ENCODE data around the gene LILRB2.
"Not testable (repeated sequence)": the region's sequence is repeated elsewhere in the genome, so short reads cannot be mapped to it uniquely, and the experiment has no call there.

LILRB2 gene

DNA sequence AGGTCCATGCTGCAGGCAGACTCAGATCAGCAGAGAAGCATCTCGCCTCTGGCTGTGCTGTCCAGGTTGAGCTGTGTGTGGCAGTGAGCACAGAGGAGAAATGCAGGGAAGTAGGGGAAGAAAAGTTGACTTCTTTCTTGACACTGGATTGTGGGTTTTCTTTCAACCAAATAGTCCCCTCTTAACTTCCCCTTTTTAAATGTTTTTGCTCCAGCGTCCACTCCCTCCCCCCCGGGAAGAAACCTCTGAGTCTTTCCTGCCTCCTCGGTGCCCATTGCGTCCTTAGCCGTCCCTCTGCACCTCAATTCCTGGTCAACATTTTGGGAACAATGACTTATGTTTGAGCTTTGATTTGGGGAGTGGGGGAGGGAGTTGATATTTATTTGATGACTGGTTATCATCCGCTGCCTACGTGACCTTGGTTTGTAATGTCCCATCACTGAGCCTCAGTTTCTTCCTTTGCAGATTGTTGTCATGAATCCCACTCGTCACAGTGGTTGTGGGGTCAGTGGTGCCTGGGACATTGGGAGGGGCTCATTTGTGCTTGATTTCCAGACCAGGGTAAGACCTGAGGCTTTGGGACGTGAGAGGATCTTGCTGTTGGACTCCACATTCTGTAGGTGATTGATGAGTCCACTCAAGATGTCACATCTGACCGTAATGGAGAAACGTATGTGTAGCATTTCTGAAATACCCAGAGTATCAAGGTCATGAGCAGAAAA lies at the start of gene LILRB2:
Gene LILRB2 (minus strand): TSS at position 104 of the 722 bp plus-strand sequence. CDS start 614 bp downstream, outside the sequence.
- DNase-seq = peak; percentile 71

DNA sequence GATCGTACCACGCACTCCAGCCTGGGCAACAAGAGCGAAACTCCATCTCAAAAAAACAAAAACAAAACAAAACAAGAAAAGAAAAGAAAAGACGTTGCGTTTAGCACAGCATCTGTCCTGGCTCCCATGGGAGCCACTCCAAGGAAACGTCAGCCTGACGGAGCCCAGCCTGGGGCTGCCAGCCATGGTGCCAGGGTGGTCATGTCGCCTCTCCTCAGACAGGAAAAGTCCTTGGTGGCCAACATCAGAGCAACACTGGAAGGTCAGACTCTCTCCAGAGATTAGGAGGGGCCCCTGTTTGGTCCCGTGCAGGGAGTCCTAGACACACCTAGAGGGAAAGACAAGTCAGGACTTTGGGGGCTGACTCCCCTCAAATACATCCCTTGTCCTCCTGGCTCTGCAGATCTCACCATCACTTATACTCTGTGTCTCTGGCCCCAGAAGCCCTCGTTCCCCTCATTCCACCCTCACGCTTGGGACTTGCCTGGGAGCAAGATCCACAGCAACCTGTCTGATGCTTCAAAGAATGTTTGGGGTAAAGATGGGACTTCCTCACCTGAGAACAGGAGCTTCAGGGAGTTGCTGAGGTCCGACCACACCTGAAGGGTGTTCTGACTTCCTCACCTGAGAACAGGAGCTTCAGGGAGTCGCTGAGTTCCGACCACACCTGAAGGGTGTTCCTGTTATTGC lies 48.7 kb upstream of the LILRB2 start:
- no peak for DNase-seq

DNA sequence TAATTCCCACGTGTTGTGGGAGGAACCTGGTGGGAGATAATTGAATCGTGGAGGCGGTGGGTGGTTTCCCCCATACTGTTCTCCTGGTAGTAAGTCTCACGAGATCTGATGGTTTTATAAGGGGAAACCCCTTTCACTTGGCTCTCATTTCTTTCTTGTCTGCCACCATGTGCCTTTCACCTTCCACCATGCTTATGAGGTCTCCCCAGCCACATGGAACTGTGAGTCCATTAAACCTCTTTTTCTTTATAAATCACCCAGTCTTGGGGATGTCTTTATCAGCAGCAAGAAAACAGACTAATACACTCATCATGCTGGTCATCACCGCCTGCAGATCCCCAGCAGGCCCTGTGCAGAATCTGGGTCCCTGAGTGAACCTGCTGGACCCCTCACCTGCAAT lies 47.9 kb upstream of the LILRB2 start:
- not testable (repeated sequence) for DNase-seq

DNA sequence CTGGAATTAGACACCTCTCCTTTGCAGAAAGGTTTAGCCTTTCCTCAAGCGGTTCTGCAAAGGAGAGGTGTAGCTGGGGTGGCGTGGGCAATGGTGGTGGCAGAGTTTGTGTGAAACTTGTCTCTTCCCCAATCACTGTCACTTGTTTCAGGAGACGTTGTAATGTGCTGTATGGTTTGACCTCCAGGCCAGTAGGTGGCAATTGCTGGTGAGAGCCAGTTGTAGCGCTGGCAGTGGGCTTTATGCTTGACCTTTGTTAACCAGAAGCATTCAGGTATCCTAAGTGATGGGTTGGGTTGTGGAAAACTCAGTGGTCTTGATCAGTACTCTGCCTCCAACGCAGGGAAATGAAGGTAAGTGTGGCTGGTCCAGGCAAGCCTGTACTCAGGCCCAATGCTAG lies 44.7 kb upstream of the LILRB2 start:
- DNase-seq = no peak

DNA sequence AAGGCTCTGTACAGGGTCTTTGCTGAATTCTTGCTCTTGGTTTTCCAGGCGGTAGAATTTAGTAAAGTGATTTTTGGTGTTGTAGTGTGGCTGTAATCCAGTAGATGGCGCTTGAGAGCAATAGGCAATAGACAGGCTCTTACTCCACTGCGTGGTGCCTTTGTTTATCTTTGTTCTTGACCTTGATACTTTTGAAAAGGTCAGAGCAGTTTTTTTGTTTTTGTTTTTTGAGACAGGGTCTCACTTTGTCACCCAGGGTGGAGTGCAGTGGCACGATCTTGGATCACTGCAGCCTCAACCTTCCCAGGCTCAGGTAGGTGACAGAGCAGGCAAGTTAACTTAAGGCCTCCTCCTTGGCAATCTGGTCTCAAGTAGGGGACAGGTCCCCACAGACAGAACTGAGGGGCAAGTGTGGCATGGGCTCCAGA lies 44.3 kb upstream of the LILRB2 start:
- DNase-seq = peak; percentile 79

DNA sequence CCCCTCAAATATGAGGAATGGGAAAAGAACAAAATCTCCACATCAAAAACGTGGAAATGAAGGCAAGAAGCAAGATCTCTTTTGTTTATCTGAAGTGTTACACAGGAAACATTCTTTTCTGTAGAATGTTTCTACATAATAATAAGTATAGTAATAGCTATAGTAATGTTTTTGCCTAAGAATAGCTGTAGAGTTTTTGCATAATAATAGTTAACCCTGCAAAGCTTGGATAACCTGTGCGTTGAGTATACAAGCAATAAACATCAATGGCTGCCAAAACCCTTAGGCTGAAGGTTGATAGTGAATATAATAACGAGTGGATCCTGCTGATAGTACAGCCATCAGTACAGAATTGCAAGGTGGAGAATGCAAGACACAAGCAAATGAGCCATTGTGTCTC lies 43.2 kb upstream of the LILRB2 start:
- DNase-seq = no peak

DNA sequence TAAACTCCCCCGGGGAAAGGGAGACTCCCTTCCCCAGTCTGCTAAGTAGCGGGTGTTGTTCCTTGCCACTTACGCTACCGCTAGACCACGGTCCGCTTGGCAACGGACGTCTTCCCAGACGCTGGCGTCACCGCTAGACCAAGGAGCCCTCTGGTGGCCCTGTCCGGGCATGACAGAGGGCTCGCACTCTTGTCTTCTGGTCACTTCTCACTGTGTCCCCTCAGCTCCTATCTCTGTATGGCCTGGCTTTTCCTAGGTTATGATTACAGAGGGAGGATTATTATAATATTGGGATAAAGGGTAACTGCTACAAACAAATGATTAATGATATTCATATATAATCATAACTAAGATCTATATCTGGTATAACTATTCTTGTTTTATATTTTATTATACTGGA lies 42.0 kb upstream of the LILRB2 start:
- DNase-seq = not testable (repeated sequence)

DNA sequence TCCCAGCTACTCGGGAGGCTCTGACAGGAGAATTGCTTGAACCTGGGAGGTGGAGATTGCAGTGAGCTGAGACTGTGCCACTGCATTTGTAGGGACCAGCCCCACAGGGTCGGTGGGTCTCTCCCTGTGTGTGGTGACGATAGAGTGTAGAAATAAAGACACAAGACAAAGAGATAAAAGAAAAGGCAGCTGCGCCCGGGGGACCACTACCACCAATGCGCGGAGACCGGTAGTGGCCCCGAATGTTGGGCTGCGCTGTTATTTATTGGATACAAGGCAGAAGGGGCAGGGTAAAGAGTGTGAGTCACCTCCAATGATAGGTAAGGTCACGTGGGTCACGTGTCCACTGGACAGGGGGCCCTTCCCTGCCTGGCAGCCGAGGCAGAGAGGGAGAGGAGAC lies 41.4 kb upstream of the LILRB2 start:
- DNase-seq = not testable (repeated sequence)

DNA sequence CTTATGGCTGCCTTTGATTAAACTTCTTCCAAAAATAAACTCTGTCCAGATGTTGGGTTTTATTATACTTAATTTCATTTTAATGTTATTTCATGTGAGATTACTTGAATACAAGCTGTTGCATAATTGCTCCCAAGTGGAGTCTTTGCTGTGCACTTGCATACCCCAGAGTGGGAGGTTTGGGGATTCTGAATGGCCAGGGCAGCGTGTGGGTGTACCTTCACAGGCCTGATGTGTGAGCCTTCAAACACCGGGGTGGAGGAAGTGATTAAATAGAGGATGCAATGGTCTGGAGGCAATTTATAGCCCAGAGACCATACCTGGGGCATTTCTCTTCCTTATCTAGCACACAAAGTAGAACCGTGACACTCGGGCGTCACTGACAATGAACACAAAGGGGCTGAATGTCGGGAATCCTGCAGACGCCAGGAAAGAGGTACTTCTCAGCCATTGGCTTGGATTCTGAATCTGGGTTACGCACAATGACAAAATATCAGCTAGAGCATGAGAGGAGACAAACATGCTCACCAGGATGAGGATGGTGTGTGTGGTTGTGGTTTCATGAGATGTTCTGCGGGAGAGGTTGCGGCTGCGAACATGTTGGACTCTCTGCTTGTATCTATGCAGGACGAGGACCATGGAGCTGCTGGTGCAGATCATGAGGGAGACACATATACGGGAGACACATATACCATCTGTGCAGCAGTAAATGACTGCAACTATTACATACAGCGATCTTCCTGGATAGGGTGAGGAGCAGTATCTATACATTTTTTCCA lies 39.2 kb upstream of the LILRB2 start:
- DNase-seq = no peak

DNA sequence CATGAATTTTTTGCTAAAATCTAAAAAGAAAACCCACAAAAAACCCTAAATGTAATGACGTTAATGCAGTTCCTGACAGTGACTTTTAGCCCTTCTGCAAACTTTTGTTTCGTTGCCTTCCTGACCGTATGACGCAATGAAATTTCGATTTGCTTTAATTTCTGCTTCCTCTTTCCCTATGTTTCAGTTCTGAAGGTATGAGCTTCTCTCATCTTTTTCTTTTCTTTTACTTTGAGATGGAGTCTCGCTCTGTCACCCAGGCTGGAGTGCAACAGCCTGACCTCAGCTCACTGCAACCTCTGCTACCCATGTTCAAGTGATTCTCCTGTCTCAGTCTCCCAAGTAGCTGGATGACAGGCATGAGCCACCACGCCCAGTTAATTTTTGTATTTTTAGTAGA lies 38.1 kb upstream of the LILRB2 start:
- DNase-seq = peak; percentile 57

DNA sequence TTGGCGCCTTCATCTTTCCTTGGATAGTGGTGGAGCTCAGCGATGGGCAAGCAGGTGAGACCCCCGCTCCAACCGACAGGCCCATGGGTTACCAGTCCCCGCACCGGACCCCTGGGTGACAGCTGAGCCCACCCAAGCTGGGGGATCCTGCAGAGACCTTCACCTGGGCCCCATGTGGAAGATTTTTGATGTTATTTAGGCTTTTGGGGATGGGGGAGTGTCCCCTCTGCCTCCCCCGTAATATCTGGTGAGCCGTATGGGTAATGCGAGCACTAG lies 37.0 kb upstream of the LILRB2 start:
- no peak for DNase-seq

DNA sequence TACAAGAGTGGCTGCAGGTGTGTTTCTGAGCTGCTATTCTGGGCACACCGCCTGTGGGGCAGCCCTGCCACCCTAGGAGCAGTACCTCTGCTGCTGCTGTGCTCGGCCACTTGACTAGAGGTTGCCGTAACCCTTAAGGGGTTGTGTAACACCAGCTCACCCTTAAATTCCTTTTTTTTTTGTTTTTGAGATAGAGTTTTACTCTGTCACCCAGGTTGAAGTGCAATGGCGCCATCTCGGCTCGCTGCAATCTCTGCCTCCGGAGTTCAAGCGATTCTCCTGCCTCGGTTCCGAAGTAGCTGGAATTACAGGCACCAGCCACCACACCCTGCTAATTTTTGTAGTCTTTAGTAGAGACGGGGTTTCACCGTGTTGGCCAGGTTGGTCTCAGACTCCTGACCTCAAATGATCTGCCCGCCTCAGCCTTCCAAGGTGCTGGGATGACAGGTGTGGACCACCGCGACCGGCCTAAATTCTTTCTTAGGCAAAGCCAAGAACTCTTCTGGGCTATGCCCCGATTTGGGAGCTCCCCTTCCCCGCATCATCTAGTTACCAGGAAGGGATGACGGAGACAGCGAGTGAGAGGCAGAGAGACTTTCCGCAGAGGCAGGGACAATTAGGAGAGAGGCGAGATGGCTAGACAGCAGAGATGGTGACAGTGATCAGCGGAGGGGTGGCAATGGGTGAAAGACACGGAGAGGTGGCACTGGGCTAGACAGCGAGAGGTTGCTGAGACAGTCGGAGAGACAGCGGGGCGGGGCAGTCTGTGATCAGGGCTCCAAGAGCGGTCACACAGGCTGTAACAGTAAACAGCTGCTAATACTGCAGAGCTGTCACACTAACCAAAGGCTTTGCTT lies 36.4 kb upstream of the LILRB2 start:
- DNase-seq = peak; percentile 31

DNA sequence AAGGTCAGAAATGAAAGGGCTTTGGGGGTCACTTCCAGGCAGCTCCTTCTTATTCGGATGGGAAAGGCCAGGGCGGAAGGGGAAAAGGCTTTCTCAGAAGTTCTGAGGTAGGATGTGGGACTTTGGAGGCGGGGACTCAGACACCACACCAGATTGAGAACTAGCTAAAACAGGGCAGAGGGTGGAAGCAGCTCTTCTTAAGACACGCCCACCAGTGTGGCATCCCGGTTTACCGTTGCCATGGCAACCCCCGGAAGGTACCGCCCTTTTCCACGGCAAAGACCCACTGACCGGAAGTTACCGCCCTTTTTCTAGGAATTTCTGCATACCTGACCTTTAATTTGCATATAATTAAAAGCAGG lies 35.8 kb upstream of the LILRB2 start:
- DNase-seq = peak; percentile 26

DNA sequence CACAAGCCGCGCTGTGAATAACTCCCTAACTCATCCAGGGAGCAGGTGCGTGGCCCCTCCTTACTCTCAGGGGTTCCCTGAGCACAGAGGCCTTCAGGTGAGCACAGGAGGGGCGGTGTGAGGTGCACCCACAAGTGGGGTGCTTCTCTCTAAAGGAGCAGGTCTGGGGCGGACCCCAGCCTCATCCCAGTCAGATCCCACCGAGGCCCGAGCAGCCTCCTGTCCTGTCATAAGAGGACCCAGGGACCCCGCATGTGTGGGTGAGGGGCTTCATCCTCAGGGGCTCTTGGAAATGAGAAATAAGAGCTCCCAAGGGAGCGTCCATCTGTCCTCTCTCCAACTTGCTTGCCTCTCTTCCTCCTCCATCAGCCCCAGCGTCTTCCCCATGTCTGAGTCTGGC lies 35.0 kb upstream of the LILRB2 start:
- no peak for DNase-seq

DNA sequence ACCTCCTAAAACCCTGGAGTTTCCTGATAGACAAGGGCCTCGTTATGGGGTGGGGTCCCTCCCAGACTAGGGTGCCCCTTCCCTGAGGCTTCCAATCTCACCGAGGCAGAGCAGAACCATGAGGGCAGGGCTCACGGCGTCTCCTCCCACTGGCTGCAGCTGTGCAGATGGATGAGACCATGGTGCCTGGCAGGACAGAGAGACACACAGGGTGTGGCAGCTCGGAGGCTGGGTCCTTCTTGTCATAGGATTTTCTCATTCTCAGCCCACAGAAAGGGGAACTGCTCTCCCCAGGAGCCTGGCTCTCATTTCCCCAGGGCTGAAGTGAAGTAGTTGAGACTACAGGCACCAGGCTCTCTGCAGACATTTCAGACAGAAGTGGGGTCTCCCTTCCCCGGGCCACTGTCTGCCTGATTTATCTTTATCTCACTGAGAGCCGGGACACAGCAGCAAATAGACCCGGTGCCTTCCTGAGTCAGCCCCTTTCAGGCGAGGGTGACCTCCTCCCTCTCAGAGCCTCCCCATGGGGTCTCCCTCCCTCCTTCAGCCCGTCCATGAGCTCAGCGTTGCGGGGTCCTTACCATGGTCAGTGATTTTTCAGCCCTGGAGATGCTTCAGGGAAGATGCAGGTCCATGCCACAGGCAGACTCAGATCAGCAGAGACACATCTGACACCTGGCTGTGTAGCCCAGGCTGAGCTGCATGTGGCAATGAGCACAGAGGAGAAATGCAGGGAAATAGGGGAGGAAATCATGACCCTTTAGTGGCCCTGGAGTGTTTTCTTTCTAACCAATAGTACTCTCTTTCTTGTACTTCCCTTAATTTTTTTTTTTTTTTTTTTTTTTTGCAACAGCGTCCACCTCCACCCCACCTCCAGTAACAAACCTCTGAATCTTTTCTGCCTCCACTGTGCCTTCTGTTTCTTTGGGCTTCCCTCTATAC lies 31.8 kb upstream of the LILRB2 start, which contains the start of gene LILRA5:
Gene LILRA5 (minus strand): TSS at position 731 of the 942 bp plus-strand sequence. CDS start 147 bp downstream, at position 584.
- DNase-seq = peak; percentile 78

DNA sequence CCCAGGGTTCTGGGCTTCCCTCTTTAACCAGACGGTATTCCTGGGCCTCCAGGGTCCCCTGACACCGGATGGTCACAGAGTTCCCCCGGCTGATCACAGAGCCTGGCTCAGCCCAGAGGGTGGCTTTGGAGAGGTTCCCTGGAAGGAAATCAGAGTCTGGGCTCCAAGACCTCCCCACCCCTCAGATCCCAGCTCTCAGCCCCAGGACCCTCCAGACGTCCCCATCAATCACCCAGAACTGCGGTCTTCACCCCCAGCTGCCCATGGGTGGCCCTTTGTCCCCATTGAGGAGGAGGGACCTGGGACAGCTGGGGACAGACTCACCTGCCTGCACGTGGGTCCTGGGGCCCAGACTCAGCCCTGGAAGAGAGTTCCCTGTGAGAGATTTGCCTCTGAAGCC lies 31.1 kb upstream of the LILRB2 start:
- no peak for DNase-seq

DNA sequence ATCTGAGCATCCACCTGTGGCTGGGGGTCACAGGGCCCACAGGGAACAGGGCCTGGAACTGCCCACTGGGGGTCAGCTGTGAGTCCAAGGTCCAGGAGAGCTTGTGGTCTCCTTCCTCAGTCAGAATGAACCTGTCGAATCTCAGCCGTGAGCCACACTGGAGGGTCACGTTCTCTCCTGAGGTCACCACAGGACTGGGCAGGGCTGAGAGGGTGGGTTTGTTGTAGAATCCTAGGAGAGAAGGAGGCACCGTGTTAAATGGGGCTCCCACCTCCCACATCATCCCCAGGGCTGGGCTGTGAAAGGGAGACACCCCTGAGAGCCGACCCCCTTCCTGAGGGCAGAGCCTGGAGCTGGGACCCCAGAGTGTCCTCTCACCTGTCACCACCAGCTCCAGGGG lies 30.6 kb upstream of the LILRB2 start:
- no peak for DNase-seq

DNA sequence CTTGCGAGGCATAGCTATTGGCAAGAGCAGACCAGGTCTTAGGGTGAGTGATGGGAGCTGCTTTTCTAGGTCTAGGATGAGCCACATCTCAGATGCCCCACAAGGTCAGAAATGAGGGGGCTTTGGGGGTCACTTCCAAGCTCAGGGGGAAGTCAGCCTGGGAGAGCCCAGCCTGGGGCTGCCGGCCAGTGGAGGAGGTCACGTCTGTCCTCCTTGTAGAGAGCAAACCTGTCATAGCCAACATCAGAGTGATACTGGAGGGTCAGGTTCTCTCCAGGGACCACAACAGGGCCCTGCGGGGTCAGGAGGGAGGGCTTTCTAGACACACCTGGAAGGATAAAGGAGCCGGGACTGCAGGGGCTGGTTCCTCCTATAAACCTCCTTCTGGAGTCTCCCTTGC lies 29.6 kb upstream of the LILRB2 start:
- DNase-seq = no peak

DNA sequence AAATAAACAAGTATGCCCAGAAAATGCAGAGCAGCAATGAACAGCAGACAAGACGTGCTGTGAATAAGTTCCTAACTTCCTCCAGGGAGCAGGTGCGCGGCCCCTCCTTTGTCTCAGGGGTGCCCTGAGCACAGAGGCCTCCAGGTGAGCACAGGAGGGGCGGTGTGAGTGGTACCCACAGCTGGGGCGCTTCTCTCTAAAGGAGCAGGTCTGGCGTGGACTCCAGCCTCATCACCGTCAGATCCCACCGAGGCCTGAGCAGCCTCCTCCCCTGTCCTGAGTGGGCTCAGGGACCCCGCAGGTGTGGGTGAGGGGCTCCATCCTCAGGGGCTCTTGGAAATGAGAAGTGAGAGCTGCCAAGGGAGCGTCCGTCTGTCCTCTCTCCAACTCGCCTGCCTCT lies 28.9 kb upstream of the LILRB2 start:
- no peak for DNase-seq

DNA sequence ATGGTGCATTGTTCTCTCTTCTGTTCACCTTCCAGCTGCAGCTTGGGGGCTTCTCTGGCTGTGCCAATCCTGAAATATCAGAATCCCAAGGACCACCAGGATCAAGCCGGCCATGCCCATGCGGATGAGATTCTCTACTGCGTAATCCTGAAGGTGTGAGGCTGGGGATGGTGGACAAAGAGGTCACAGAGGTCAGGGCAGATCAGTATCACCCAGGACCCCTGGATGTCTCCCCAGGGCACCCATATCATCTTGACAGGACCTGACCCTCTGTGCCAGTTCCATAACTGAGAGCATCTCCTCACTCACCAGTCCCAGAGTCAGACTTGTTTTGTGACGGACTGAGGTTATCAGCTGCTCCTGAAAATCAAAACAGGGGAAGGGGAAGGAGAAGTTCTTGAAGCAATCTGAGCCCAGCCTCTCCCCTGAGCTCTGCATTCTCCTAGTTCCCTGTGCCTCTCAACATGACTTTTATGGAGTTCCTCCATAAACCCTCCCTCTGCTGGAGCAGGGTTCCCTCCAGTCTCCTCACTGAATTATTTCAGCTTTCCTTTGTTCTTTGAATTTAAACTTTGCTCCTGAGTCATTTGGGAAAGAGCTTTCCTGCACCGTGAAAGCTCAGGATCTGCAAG lies 26.6 kb upstream of the LILRB2 start:
- no peak for DNase-seq

DNA sequence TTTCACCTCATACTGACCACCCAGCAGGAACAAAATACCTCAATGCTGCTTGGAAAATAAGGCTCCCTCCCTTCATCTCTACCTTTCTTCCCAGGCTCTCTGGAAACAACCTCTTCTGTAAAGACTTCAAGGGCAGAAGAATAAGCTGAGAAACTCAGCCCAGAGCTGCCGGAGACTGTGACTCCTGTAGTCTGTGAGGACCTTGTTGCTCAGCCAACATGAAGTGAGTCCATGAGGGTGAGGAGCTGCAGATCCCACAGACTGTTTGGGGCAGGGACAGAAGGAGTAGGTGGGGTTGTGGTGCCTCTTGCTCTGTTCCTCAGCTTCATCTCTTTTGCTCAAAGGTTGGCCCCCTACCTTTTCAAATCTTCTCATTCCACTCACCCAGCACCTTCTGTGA lies 24.2 kb upstream of the LILRB2 start:
- DNase-seq = no peak
